GM19193 (cell line): ENCODE results near the gene ATCAY.

Experiments used
- POLR2A ChIP-seq: IDR thresholded peaks from 4 replicates; pipeline ENCODE4 v1.6.1; 2011; ENCODE audit not compliant: insufficient read depth, insufficient read length; ENCODE audit errors: extremely low read depth

Gene ATCAY

DNA sequence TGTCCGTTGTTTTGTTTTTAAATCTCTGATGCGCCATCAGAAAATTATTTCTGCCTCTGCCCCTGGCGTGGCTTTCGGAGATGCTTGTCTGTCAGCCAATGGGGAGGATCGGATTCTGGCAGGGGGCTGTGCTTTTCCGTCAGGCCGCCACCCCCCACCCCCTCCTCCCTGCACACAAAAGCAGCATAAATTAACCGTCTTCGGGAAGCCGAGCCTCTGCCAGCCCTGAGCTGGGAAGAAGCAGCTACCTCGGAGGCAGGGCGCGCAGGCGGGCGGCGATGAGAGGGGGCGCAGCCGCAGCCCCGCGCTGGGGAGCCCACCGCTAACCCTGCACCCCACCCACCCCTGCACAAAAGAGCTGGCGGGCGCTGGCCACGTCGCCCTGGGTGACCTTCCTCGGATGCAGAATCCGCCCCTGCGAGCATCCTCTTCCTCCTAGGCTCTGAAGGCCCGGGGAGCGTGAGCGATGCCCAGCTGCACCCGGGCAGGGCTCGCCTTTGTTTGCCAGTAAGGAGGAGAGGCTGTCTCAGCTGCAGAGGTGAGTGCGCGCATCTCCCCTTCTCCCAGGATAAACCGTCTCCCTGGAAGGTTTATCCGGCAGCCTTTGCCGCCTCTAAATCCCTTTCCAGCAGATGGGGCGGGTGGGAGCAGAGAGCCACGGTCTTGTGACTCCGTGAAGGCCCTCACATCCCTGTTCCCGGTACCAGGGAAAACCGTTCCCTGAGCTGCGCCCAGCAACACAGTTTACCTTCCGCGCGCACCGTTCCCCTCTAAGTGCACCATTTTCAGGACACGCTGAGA, at the start of gene ATCAY:
TSS of gene ATCAY (plus strand) at position 215 of the 801 bp plus-strand sequence. CDS start 5,083 bp downstream, outside the sequence.
- TF ChIP-seq POLR2A, result no peak

DNA sequence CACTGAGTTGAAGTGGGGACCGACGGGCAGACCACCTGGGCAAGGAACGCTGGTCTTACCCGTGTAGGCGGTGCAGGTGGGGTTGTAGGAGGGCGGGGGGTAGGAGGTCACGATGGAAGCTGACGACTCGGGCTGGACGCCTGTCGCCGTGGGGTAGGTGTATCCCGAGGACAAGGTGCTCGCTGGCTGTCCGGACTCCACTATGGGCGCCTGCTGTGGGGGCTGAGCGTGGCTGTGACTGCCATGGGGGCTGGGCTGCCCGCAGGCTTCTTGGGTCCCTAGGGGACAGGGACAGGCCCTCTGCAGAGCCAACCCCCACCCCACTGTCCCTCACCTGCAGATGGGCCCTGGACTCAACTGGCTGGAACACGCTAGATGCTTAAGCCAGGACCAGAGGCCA, 48.9 kb upstream of the ATCAY start:
- no peak for TF ChIP-seq POLR2A

DNA sequence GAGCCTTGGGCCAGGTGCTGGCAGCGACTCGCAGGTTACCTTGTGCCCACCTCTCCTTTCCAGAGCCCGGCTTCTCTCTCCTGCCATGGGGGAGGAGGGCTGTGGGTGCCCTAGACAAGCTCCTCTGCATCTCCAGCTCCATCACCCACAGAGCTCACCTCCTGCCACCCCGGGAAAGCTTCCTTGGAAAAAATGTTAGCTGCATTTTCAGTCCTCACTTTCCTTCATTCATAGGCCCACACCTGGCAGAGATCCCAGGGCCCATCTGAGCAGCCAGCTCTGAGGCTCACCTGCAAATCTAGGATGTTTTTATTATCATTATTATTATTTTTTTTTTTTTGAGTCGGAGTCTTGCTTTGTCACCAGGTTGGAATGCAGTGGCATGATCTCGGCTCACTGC, 48.5 kb upstream of the ATCAY start:
- no peak for TF ChIP-seq POLR2A

GRCh38 chr19:3833578-3834348, 46.7 kb upstream of the ATCAY start:
- no peak for TF ChIP-seq POLR2A

- no peak for TF ChIP-seq POLR2A
These were observed 46.0 kb upstream of the ATCAY start for GRCh38 chr19:3834349-3835054.

GRCh38 chr19:3835055-3835435, 45.4 kb upstream of the ATCAY start:
- no peak for TF ChIP-seq POLR2A

DNA sequence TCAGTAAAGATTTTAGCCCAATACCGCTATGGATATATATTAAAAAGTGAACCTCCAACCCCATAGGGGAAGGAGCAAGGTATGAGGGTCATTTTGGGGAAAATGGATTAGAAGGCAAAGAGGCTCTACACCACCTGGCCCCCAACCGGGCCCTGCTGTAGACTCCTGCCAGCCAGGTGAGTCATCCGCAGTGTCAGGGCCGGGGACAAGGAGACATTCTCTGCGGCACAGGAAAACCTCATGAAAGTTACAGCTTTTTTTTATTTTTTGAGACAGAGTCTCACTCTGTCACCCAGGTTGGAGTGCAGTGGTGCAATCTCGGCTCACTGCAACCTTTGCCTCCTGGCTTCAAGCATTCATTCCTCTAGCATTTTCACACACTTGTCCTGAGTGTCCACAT, 43.6 kb upstream of the ATCAY start:
- no peak for TF ChIP-seq POLR2A

DNA sequence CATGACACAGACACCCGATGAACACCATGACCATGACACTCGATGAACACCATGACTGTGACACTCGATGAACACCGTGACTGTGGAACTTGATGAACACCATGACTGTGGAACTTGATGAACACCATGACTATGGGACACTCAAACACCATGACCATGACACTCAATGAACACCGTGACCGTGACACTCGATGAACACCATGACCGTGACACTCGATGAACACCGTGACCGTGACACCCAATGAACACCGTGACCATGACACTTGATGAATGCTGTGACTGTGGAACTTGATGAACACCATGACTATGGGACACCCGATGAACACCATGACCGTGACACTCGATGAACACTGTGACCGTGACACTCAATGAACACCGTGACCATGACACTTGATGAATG, 43.2 kb upstream of the ATCAY start:
- no peak for TF ChIP-seq POLR2A

DNA sequence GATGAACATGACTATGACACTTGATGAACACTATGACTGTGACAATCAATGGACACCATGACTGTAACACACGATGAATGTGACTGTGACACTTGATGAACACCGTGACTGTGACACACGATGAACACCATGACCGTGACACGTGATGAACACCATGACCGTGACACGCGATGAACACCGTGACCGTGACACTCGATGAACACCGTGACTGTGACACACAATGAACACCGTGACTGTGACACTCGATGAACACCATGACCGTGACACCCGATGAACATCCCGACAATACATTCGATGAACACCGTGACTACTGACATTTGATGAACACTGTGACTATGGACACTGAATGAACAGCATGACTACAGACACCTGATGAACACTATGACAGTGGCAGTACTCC, 42.6 kb upstream of the ATCAY start:
- no peak for TF ChIP-seq POLR2A

- TF ChIP-seq POLR2A, result no peak
These were observed 41.8 kb upstream of the ATCAY start for GRCh38 chr19:3838661-3839060.

DNA sequence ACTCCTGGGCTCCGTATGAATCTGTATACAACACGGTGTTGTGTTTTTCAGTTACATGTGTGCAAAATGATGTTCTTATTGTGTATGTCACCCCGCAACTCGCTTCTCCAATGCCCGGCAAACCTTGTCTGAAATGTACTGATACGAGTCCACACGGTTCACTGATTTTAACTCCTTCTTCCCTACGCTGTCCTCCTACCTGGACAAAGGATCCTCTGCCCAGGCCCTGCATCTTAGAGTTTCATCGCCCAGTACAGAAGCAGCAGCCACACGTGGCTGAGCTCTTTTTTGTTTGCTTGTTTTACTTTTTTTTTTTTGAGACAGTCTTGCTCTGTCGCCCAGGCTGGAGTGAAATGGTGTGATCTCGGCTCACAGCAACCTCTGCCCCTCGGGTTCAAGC, 40.5 kb upstream of the ATCAY start:
- no peak for TF ChIP-seq POLR2A

GRCh38 chr19:3840804-3841203, 39.7 kb upstream of the ATCAY start:
- TF ChIP-seq POLR2A, result no peak

DNA sequence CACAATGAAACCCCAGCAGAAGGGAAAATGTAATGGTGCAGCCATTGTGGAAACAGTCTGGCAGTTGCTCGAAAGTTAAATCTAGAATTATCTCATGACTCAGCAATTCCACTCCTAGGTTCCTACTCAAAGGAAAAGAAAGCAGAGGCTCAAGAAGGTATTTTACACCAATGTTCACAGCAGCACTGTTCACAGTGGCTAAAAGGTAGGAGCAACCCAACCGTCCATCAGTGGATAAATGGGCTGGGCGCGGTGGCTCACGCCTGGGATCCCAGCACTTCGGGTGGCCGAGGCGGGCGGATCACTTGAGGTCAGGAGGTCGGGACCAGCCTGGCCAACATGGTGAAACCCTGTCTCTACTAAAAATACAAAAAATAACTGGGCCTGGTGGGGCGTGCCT, 37.5 kb upstream of the ATCAY start:
- no peak for TF ChIP-seq POLR2A

- TF ChIP-seq POLR2A, result no peak
These were observed 35.9 kb upstream of the ATCAY start for GRCh38 chr19:3844596-3844995.

- no peak for TF ChIP-seq POLR2A
These were observed 31.4 kb upstream of the ATCAY start for GRCh38 chr19:3849092-3849491.
